ENCODE results near the gene RORB.

GRCh38 chr9:74644023-74644422 is 146.9 kb downstream of the RORB start:
- no peak for TF ChIP-seq CTCF (IDR thresholded peaks at IDR 0.05)
- TF ChIP-seq POLR2AphosphoS5 (IDR thresholded peaks at IDR 0.05), result no peak
- no peak for TF ChIP-seq POLR2A (IDR thresholded peaks at IDR 0.05)
